MCF 10A (cell line): Measurements from ENCODE around the gene AP2M1. TPM values are rescaled to one million over a fixed set of nuclear protein-coding genes. Genes with fewer than 3 reads are reported as not detected.
A peak's percentile ranks its signal among the peaks of the same experiment; 100 is the strongest.

Experiments
- BruUV-seq: library from RNA; stranded (reverse); fragments of 400-500 nt; replicated peaks from 2 replicates; lab custom pipeline; 2021; lab: Mats Ljungman, UMichigan
- CTCF ChIA-PET: fragments of 300-600 bp; sonication (Branson Sonifier 250); formaldehyde crosslinking; extraction: SDS; loops from one replicate; lab custom pipeline; 2021; ENCODE audit warnings: antibody characterized with exemption, inconsistent platforms; lab: Yijun Ruan, JAX
- POLR2A ChIA-PET: fragments of 300-600, 350-650 bp; sonication (Branson Sonifier 250); formaldehyde crosslinking; extraction: SDS; loops from one replicate; lab custom pipeline; 2020; ENCODE audit warnings: antibody characterized with exemption, inconsistent platforms; lab: Yijun Ruan, JAX
- DNase-seq: peaks from one replicate; pipeline ENCODE4 v3.0.0-alpha.2; 2018; ENCODE audit not compliant: unreplicated experiment
- H3K27ac Mint-ChIP-seq: one replicate; pipeline ENCODE4 v1.8.0; 2022; ENCODE audit warnings: mild to moderate bottlenecking, low read depth, mixed read lengths; ENCODE audit not compliant: unreplicated experiment
- H3K27me3 Mint-ChIP-seq: one replicate; pipeline ENCODE4 v1.8.0; 2022; ENCODE audit warnings: mixed read lengths; ENCODE audit not compliant: insufficient read depth, unreplicated experiment
- H3K36me3 Mint-ChIP-seq: one replicate; pipeline ENCODE4 v1.8.0; 2022; ENCODE audit warnings: mild to moderate bottlenecking, moderate library complexity, mixed read lengths; ENCODE audit not compliant: insufficient read depth, unreplicated experiment
- H3K4me1 Mint-ChIP-seq: one replicate; pipeline ENCODE4 v1.8.0; 2022; ENCODE audit warnings: mixed read lengths; ENCODE audit not compliant: insufficient read depth, unreplicated experiment
- H3K4me3 Mint-ChIP-seq: one replicate; pipeline ENCODE4 v1.8.0; 2022; ENCODE audit warnings: mild to moderate bottlenecking, moderate library complexity, mixed read lengths; ENCODE audit not compliant: unreplicated experiment
- H3K9me3 Mint-ChIP-seq: one replicate; pipeline ENCODE4 v1.8.0; 2022; ENCODE audit warnings: mixed read lengths; ENCODE audit not compliant: unreplicated experiment
- CTCF ChIP-seq: fragments of 200-600 bp; IDR thresholded peaks from one replicate; pipeline ENCODE4 v1.8.0; 2022; ENCODE audit warnings: antibody characterized with exemption, mild to moderate bottlenecking; ENCODE audit not compliant: unreplicated experiment
- intact Hi-C: fragments of 100-400 bp; cut with micrococcal nuclease; formaldehyde crosslinking; loops from 2 replicates; pipeline ENCODE4 v1.14.1; 2022
- total RNA-seq: library from RNA; stranded (reverse); gene quantifications from 2 replicates; pipeline ENCODE4 v1.2.3, GENCODE V29; 2022

Gene AP2M1
- total RNA-seq, 1 experiment from 2014 or later = 301 TPM

- intact Hi-C loops = no loop called here
- BruUV-seq = TSS peak; percentile 34
- ChIA-PET POLR2A (interaction anchor here (0.6 to 1.0 kb wide), 3 partner anchors 26 to 48 kb away, joined by 3 to 4 read pairs (median 3); no protein-coding TSS in a partner anchor), CTCF (interaction anchor here (0.6 to 1.4 kb wide), 2 partner anchors 166 to 360 kb away, joined by 3 to 4 read pairs; partner anchors contain the start of gene ABCC5)
- peaks cover 19% of the 10 kb centered on the region for H3K4me1 Mint-ChIP-seq
- no peaks in the 10 kb centered on the region for H3K27me3 Mint-ChIP-seq
- H3K4me3 Mint-ChIP-seq = no peak overlapping the region
- H3K9me3 Mint-ChIP-seq = no peaks in the 10 kb centered on the region
- no peak for DNase-seq
- peaks cover 79% of the 10 kb centered on the region for H3K36me3 Mint-ChIP-seq
- H3K27ac Mint-ChIP-seq = no peak overlapping the region
- TF ChIP-seq CTCF = no peak
Measured at GRCh38 chr3:184183679-184184078, 9.0 kb downstream of the AP2M1 start.

- Mint-ChIP-seq H3K27me3 (no peaks in the 10 kb centered on the region), H3K36me3 (peaks cover 79% of the 10 kb centered on the region), H3K4me3 (peak overlapping the region; percentile 95), H3K27ac (peak overlapping the region; percentile 93), H3K9me3 (no peaks in the 10 kb centered on the region), H3K4me1 (peaks cover 19% of the 10 kb centered on the region)
- intact Hi-C loops = loop anchor here (5.0 kb wide), 1 partner anchor 47 kb away; the partner anchor contains the start of gene EIF2B5
- no peak for TF ChIP-seq CTCF
- DNase-seq = no peak
- POLR2A ChIA-PET = interaction anchor here (0.7 to 2.3 kb wide), 5 partner anchors 8 to 38 kb away, joined by 3 to 26 read pairs (median 13); partner anchors contain the start of genes AP2M1 and DVL3
- BruUV-seq = no TSS peak
- CTCF ChIA-PET = interaction anchor here (0.6 kb wide), 1 partner anchor 359 kb away, joined by 4 read pairs; no protein-coding TSS in a partner anchor
Measured at GRCh38 chr3:184184546-184185230, 10.0 kb downstream of the AP2M1 start.

GRCh38 chr3:184185461-184186183 is 11.0 kb downstream of the AP2M1 start:
- DNase-seq = peak; percentile 98
- no peak for TF ChIP-seq CTCF
- H3K36me3 Mint-ChIP-seq = peaks cover 77% of the 10 kb centered on the region
- CTCF ChIA-PET = no interaction called here
- peaks cover 19% of the 10 kb centered on the region for H3K4me1 Mint-ChIP-seq
- peak overlapping the region; percentile 93 for H3K27ac Mint-ChIP-seq
- H3K9me3 Mint-ChIP-seq = no peaks in the 10 kb centered on the region
- no peaks in the 10 kb centered on the region for H3K27me3 Mint-ChIP-seq
- BruUV-seq = TSS peak; percentile 95
- intact Hi-C loops = loop anchor here (1.0 to 5.0 kb wide), 3 partner anchors 48 to 290 kb away; partner anchors contain the start of genes EEF1AKMT4 and EIF2B5
- POLR2A ChIA-PET = interaction anchor here (0.9 to 2.3 kb wide), 10 partner anchors 9 to 300 kb away, joined by 3 to 26 read pairs (median 9); partner anchors contain the start of genes ALG3, AP2M1, DVL3 and EEF1AKMT4
- peak overlapping the region; percentile 95 for H3K4me3 Mint-ChIP-seq
